HepG2 (cell line): ENCODE measurements around the gene GALNT17. TPM values are rescaled to one million over a fixed set of nuclear protein-coding genes. Genes with fewer than 3 reads are reported as not detected.

Experiments
- ATAC-seq: fragments of 200-7000 bp; cut with Tn5 transposase; 3 replicates; pipeline ENCODE4 v1.9.1; 2020; ENCODE audit warnings: mild to moderate bottlenecking, moderate library complexity
- BruUV-seq: library from RNA; stranded (reverse); fragments of 400-500 nt; replicated peaks from 2 replicates; lab custom pipeline; 2021; lab: Mats Ljungman, UMichigan
- CTCF ChIA-PET: fragments of 300-600 bp; formaldehyde crosslinking; extraction: SDS; loops from one replicate; lab custom pipeline; 2021; ENCODE audit warnings: low total read pairs, inconsistent platforms, low intra/inter-chr PET ratio; lab: Yijun Ruan, JAX
- POLR2A ChIA-PET: fragments of 350-600 bp; sonication (Branson Sonifier 250); formaldehyde crosslinking; loops from one replicate; lab custom pipeline; 2020; ENCODE audit warnings: antibody characterized with exemption, inconsistent platforms; lab: Yijun Ruan, JAX
- DNase-seq: peaks from one replicate; pipeline ENCODE4 v3.0.0-alpha.2; 2015; ENCODE audit warnings: low spot score
- FAIRE-seq: peaks from 3 replicates; lab custom pipeline; 2011; peaks lifted over from hg19 to GRCh38; lab: Jason Lieb, UNC
- H2AFZ ChIP-seq: one replicate; pipeline ENCODE4 v1.6.1; 2011; ENCODE audit warnings: low read length, inconsistent platforms
- H3K27ac ChIP-seq: fragments of 300-600 bp; 3 replicates; pipeline ENCODE4 v1.8.0; 2011; ENCODE audit warnings: mixed run types, mild to moderate bottlenecking, mixed read lengths, low read length, inconsistent platforms; ENCODE audit not compliant: insufficient read depth; ENCODE audit errors: extremely low read length
- H3K27me3 ChIP-seq, 2 experiments: fragments of 200-600 bp in 1 of 2; 2 replicates in 1 of 2; 3 replicates in 1 of 2; pipeline versions ENCODE4 v1.6.0 to v1.8.0; 2011; ENCODE audit warnings: low read length in 2 of 2, mild to moderate bottlenecking in 2 of 2, moderate library complexity in 2 of 2, inconsistent platforms in 1 of 2; ENCODE audit not compliant: insufficient read depth in 2 of 2, control insufficient read depth in 1 of 2
- H3K36me3 ChIP-seq, 2 experiments: fragments of 200-600 bp in 1 of 2; replicated peaks in 1 of 2; 2 replicates in 1 of 2; 3 replicates in 1 of 2; pipeline versions ENCODE4 v1.5.1 to v1.8.0; 2011; ENCODE audit warnings: low read length in 2 of 2, inconsistent platforms in 1 of 2; ENCODE audit not compliant: insufficient read depth in 2 of 2, control insufficient read depth in 1 of 2
- H3K4me1 ChIP-seq: 2 replicates; pipeline ENCODE4 v1.5.1; 2012; ENCODE audit warnings: low read length, inconsistent platforms; ENCODE audit not compliant: insufficient read depth
- H3K4me2 ChIP-seq: 2 replicates; pipeline ENCODE4 v1.6.0; 2011; ENCODE audit warnings: low read depth, low read length, inconsistent platforms
- H3K4me3 ChIP-seq, 3 experiments: fragments of 200-600 bp in 1 of 3; sonication (generic), shearing (Covaris generic) in 1 of 3; replicated peaks in 1 of 3; 2 replicates each; pipeline ENCODE4 v1.5.1; 2011 to 2016; ENCODE audit warnings: low read length in 3 of 3, inconsistent platforms in 2 of 3, low read depth in 2 of 3, mild to moderate bottlenecking in 2 of 3, control low read depth in 1 of 3, mixed read lengths in 1 of 3; ENCODE audit not compliant: insufficient read depth in 1 of 3
- H3K79me2 ChIP-seq: one replicate; pipeline ENCODE4 v1.6.1; 2011; ENCODE audit warnings: low read length, inconsistent platforms; ENCODE audit not compliant: insufficient read depth
- H3K9ac ChIP-seq: 2 replicates; pipeline ENCODE4 v1.6.0; 2011; ENCODE audit warnings: mild to moderate bottlenecking, low read depth, low read length, inconsistent platforms; ENCODE audit not compliant: insufficient read depth
- H3K9me3 ChIP-seq: 2 replicates; pipeline ENCODE4 v1.5.1; 2012; ENCODE audit warnings: mild to moderate bottlenecking, low read length
- H4K20me1 ChIP-seq: 2 replicates; pipeline ENCODE4 v1.6.0; 2011; ENCODE audit warnings: inconsistent platforms, mild to moderate bottlenecking, low read length, moderate library complexity; ENCODE audit not compliant: insufficient read depth
- CEBPB ChIP-seq: IDR thresholded peaks from 2 replicates; pipeline ENCODE4 v1.6.1; 2011; ENCODE audit warnings: low read depth, low read length, improper control_type of control experiment, borderline replicate concordance
- MIXL1 ChIP-seq: IDR thresholded peaks from 2 replicates; pipeline ENCODE4 v1.6.1; 2016
- NFE2L2 ChIP-seq: fragments of 150-350 bp; IDR thresholded peaks from 2 replicates; pipeline ENCODE4 v1.6.1; 2014; ENCODE audit warnings: low read length
- NR2F6 ChIP-seq, 2 experiments: IDR thresholded peaks; 2 replicates each; pipeline ENCODE4 v1.6.1; 2016; ENCODE audit warnings: antibody characterized with exemption in 1 of 2, mild to moderate bottlenecking in 1 of 2
- TOPORS ChIP-seq: sonication (generic); formaldehyde crosslinking; IDR thresholded peaks from 2 replicates; pipeline ENCODE4 v1.8.0; 2023; ENCODE audit warnings: mild to moderate bottlenecking, missing genetic modification reagents
- TSC22D2 ChIP-seq: sonication (generic); formaldehyde crosslinking; IDR thresholded peaks from 2 replicates; pipeline ENCODE4 v1.5.1; 2020; ENCODE audit warnings: missing genetic modification reagents, mild to moderate bottlenecking, borderline replicate concordance
- ZFP36L1 ChIP-seq: sonication (generic); formaldehyde crosslinking; IDR thresholded peaks from 2 replicates; pipeline ENCODE4 v1.8.0; 2022; ENCODE audit warnings: mild to moderate bottlenecking, missing genetic modification reagents, moderate library complexity
- WGBS: methylation state at CpG from one replicate; pipeline ENCODE4 v1.1.6; 2017; ENCODE audit warnings: low lambda C conversion rate; 5-methylcytosine and 5-hydroxymethylcytosine counted together
- in situ Hi-C: cut with HindIII; loops from 2 replicates; pipeline ENCODE4 v1.10.0; 2017; ENCODE audit warnings: low pct_unique_long_range_greater_than_20kb; ENCODE audit not compliant: extremely low pct_ligation_motif_present
- intact Hi-C: fragments of 100-400 bp; cut with micrococcal nuclease; formaldehyde crosslinking; loops from one replicate; pipeline ENCODE4 v1.10.0; 2022; ENCODE audit not compliant: unreplicated experiment
- polyA plus RNA-seq, 8 experiments: library from polyadenylated mRNA; depleted of rRNA in 3 of 8; stranded (reverse) in 7 of 8; unstranded in 1 of 8; fragments of >200 nt; fragmentation: Illumina TruSeq in 4 of 8; extraction: Trizol in 4 of 8; gene quantifications; 2 replicates each; pipeline versions ENCODE4 v1.2.1 to v1.2.3, GENCODE V29; 2011 to 2016; ENCODE audit warnings: low read depth in 4 of 8, missing spikeins in 1 of 8, mixed read lengths in 1 of 8; ENCODE audit not compliant: insufficient read depth in 1 of 8
- total RNA-seq, 5 experiments: library from RNA; depleted of rRNA; stranded (reverse); fragments of >200 nt; fragmentation: Illumina TruSeq; extraction: Trizol; gene quantifications; 2 replicates each; pipeline ENCODE4 v1.2.3, GENCODE V29; 2016; ENCODE audit warnings: low read depth in 1 of 5
- TF ChIP-seq, protein P1 (sequence below), 2 experiments: IDR thresholded peaks; 2 replicates each; pipeline ENCODE4 v1.6.1; 2011 to 2012; ENCODE audit warnings: low read length in 2 of 2, borderline replicate concordance in 1 of 2, low read depth in 1 of 2, mild to moderate bottlenecking in 1 of 2, moderate library complexity in 1 of 2
- TF ChIP-seq, protein P2 (sequence below): sonication (generic); formaldehyde crosslinking; IDR thresholded peaks from 2 replicates; pipeline ENCODE4 v1.4.0; 2020; ENCODE audit warnings: mild to moderate bottlenecking, missing genetic modification reagents

Gene GALNT17
- total and polyA plus RNA-seq, 2 of the 13 experiments (the other 11 are each of a cell fraction or from before 2014, with no cell fraction given) = not detected

DNA sequence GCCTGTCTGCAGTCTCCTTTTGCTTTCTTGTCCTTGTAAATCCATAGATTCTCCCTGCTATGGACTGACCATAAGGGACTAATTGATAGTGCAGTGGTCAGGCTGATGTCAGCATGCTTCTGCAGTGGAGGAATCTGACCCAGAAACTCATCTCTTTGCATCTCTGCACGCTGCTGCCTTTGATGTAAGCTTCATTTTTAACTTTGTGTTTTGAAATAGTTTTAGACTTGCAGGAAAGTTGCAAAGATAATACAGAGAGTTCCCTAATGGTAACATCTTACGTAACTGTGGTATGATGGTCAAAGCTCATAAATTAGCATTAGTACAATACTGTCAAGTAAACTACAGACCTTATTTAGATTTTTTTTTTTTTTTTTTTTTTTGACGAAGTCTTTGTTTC, 89.6 kb downstream of the GALNT17 start:
- in situ Hi-C loops = no loop called here
- no peak for ATAC-seq

DNA sequence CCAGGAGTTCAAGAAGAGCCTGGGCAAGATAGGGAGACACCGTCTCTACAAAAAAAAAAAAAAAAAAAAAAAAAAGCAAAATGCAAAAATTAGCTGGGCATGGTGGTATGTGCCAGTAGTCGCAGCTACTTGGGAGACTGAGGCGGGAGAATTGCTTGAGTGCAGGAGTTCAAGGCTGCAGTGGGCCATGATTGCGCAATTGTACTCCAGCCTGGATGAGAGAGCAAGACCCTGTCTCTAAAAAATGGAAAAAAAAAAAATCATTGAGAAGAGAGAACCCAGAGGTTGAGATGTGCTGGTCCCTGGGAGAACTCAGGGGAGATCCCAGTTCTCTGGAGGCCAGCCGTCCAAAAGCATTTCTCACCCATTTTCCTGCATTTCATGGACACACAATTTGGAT, 95.2 kb downstream of the GALNT17 start:
- no peak overlapping the region for H3K9ac ChIP-seq
- FAIRE-seq = no peak
- no peaks in the 10 kb centered on the region for H3K36me3 ChIP-seq
- no TSS peak for BruUV-seq
- CTCF ChIA-PET = no interaction called here
- 1% methylated on average over 5 of the region's 5 CpGs for WGBS
- TF ChIP-seq CEBPB = peak; percentile 69; the same call in 1 of the 2 replicates
- TF ChIP-seq TSC22D2 = no peak
- no peak for TF ChIP-seq TOPORS (CRISPR knock-in tag)
- TF ChIP-seq NFE2L2 = no peak
- TF ChIP-seq ZFP36L1 (CRISPR knock-in tag) = no peak
- TF ChIP-seq, protein P1, sequence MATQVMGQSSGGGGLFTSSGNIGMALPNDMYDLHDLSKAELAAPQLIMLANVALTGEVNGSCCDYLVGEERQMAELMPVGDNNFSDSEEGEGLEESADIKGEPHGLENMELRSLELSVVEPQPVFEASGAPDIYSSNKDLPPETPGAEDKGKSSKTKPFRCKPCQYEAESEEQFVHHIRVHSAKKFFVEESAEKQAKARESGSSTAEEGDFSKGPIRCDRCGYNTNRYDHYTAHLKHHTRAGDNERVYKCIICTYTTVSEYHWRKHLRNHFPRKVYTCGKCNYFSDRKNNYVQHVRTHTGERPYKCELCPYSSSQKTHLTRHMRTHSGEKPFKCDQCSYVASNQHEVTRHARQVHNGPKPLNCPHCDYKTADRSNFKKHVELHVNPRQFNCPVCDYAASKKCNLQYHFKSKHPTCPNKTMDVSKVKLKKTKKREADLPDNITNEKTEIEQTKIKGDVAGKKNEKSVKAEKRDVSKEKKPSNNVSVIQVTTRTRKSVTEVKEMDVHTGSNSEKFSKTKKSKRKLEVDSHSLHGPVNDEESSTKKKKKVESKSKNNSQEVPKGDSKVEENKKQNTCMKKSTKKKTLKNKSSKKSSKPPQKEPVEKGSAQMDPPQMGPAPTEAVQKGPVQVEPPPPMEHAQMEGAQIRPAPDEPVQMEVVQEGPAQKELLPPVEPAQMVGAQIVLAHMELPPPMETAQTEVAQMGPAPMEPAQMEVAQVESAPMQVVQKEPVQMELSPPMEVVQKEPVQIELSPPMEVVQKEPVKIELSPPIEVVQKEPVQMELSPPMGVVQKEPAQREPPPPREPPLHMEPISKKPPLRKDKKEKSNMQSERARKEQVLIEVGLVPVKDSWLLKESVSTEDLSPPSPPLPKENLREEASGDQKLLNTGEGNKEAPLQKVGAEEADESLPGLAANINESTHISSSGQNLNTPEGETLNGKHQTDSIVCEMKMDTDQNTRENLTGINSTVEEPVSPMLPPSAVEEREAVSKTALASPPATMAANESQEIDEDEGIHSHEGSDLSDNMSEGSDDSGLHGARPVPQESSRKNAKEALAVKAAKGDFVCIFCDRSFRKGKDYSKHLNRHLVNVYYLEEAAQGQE (IDR thresholded peaks at IDR 0.05; ENCODE audit: borderline replicate concordance in 1 of 2, low read depth in 1 of 2, low read length in 2 of 2) = no peak
- TF ChIP-seq, all 625 proteins: peak for 1
- H3K9me3 ChIP-seq = peaks cover 28% of the 10 kb centered on the region
- DNase-seq (no peak), ATAC-seq (no peak)
- intact Hi-C loops = no loop called here
- in situ Hi-C loops = no loop called here
- POLR2A ChIA-PET = no interaction called here
- H2AFZ ChIP-seq = no peak overlapping the region
- H3K4me1 ChIP-seq = no peaks in the 10 kb centered on the region
- no peak overlapping the region for H3K4me2 ChIP-seq
- no peaks in the 10 kb centered on the region for H4K20me1 ChIP-seq
- 0 out of 5 replicates have a peak, but pooled peaks cover 0 to 2% of the 10 kb centered on the region in 2 experiments for H3K27me3 ChIP-seq
- no peak overlapping the region for H3K4me3 ChIP-seq
- H3K27ac ChIP-seq = no peak overlapping the region
- H3K79me2 ChIP-seq = no peaks in the 10 kb centered on the region

More for the DNA sequence above, 89.6 kb downstream of the GALNT17 start:
- CTCF ChIA-PET = no interaction called here
- Histone ChIP-seq H3K4me2 (no peak overlapping the region), H2AFZ (no peak overlapping the region), H3K79me2 (no peaks in the 10 kb centered on the region), H3K4me3 (no peak overlapping the region)
- intact Hi-C loops = no loop called here
- no TSS peak for BruUV-seq
- TF ChIP-seq, protein P2, sequence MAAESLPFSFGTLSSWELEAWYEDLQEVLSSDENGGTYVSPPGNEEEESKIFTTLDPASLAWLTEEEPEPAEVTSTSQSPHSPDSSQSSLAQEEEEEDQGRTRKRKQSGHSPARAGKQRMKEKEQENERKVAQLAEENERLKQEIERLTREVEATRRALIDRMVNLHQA (CRISPR knock-in tag) = no peak
- TF ChIP-seq MIXL1 (no peak), NR2F6 (IDR thresholded peaks at IDR 0.05) (no peak), NR2F6 (CRISPR knock-in tag; IDR thresholded peaks at IDR 0.05) (no peak)
- TF ChIP-seq, all 625 proteins: peak for 0
- FAIRE-seq (no peak), DNase-seq (no peak)
- Histone ChIP-seq H4K20me1 (no peaks in the 10 kb centered on the region), H3K9me3 (no peaks in the 10 kb centered on the region), H3K27ac (no peak overlapping the region), H3K4me1 (no peaks in the 10 kb centered on the region), H3K36me3 (no peaks in the 10 kb centered on the region), H3K9ac (no peak overlapping the region), H3K27me3 (no peaks in the 10 kb centered on the region; a peak in 1 of 5 replicates)
- POLR2A ChIA-PET = no interaction called here
- 18% methylated on average over 3 of the region's 3 CpGs for WGBS
